ENCODE measurements around the gene SHE.

The SHE gene

DNA sequence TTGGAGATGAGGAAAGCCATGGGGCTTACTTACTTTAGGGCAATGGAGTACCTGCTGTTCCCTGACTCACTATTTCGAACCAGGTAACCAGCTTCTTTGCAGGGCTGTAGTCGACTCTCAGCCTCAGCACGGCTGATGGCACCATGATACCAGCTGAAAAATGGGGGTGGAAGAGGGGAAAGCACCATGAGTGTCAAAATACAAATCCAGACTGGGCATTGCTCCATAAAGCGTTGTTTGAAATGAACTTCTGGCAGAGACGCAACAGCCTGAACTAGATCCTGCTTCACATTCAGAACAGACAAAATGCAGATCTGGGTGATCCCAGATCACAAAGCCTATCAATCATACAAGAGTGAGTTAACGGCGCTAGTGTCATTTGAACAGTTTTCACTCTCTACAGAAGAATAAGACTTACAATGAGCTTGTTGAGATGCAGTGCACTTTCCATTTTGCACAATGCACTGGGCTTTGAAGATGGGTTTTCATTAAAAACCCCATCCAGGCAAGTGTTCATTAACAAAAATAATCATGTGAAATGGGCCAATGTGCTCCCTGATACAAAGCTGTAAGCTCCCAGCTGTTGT, 16.2 kb downstream of the SHE start:
- no peak overlapping the region for H3K27ac ChIP-seq (ENCODE audit: low read depth, low read length)
- no peaks in the 10 kb centered on the region for H3K9me2 ChIP-seq (replicated peaks; ENCODE audit: insufficient read depth, low read length)
- H3K4me3 ChIP-seq (ENCODE audit: insufficient read depth, low read length, poor library complexity, severe bottlenecking), result no peak overlapping the region
- H3K9me3 ChIP-seq (ENCODE audit: insufficient read depth, low read length), result no peaks in the 10 kb centered on the region
- H4K20me1 ChIP-seq (ENCODE audit: low read depth, low read length), result no peaks in the 10 kb centered on the region
- H3K9ac ChIP-seq (ENCODE audit: low read length), result no peak overlapping the region
- no peak overlapping the region for H2AFZ ChIP-seq (ENCODE audit: low read depth, low read length, severe bottlenecking)
- no peaks in the 10 kb centered on the region for H3K36me3 ChIP-seq (ENCODE audit: low read length)
- no peaks in the 10 kb centered on the region for H3K79me2 ChIP-seq (ENCODE audit: insufficient read depth, low read length)
- TF ChIP-seq, protein P1, sequence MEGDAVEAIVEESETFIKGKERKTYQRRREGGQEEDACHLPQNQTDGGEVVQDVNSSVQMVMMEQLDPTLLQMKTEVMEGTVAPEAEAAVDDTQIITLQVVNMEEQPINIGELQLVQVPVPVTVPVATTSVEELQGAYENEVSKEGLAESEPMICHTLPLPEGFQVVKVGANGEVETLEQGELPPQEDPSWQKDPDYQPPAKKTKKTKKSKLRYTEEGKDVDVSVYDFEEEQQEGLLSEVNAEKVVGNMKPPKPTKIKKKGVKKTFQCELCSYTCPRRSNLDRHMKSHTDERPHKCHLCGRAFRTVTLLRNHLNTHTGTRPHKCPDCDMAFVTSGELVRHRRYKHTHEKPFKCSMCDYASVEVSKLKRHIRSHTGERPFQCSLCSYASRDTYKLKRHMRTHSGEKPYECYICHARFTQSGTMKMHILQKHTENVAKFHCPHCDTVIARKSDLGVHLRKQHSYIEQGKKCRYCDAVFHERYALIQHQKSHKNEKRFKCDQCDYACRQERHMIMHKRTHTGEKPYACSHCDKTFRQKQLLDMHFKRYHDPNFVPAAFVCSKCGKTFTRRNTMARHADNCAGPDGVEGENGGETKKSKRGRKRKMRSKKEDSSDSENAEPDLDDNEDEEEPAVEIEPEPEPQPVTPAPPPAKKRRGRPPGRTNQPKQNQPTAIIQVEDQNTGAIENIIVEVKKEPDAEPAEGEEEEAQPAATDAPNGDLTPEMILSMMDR (IDR thresholded peaks at IDR 0.05; ENCODE audit: insufficient read depth, low read length, poor library complexity, severe bottlenecking), result no peak
- no peak for TF ChIP-seq EZH2phosphoT487 (conservative IDR thresholded peaks at IDR 0.05; ENCODE audit: low read length)
- no peak overlapping the region for H3K4me2 ChIP-seq (ENCODE audit: low read depth, low read length, poor library complexity, severe bottlenecking)
- 0 out of 2 replicates have a peak, but pooled peaks cover 3% of the 10 kb centered on the region for H3F3A ChIP-seq (ENCODE audit: insufficient read depth)
- no peaks in the 10 kb centered on the region for H3K27me3 ChIP-seq (ENCODE audit: low read length)

DNA sequence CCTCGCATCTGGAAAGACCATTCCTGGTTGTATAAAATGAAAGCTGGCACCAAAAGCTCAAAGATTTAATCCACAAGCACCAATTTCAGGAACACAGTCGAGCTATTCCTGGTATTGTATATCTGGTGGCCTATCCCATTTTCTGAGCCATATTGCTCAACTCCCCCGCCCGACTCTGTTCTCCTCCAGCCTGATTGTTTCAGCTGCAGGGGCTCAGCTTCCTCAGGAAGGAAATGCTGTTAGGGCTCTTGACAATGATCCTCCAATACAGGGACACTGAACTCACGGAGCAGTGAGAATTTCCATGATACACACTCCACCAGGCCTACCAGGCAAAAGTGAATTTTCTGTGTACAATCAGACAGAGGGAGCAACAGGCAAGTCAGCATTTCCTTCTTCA, 17.1 kb downstream of the SHE start:
- no peak overlapping the region for H3K4me3 ChIP-seq (ENCODE audit: insufficient read depth, low read length, poor library complexity, severe bottlenecking)
- 0 out of 2 replicates have a peak, but pooled peaks cover 3% of the 10 kb centered on the region for H3F3A ChIP-seq (ENCODE audit: insufficient read depth)
- H4K20me1 ChIP-seq (ENCODE audit: low read depth, low read length), result no peaks in the 10 kb centered on the region
- H3K4me2 ChIP-seq (ENCODE audit: low read depth, low read length, poor library complexity, severe bottlenecking), result no peak overlapping the region
- no peaks in the 10 kb centered on the region for H3K9me2 ChIP-seq (replicated peaks; ENCODE audit: insufficient read depth, low read length)
- H3K9ac ChIP-seq (ENCODE audit: low read length), result no peak overlapping the region
- no peaks in the 10 kb centered on the region for H3K27me3 ChIP-seq (ENCODE audit: low read length)
- no peak for TF ChIP-seq EZH2phosphoT487 (conservative IDR thresholded peaks at IDR 0.05; ENCODE audit: low read length)
- TF ChIP-seq, protein P1 (IDR thresholded peaks at IDR 0.05; ENCODE audit: insufficient read depth, low read length, poor library complexity, severe bottlenecking), result no peak
- no peaks in the 10 kb centered on the region for H3K9me3 ChIP-seq (ENCODE audit: insufficient read depth, low read length)
- H3K27ac ChIP-seq (ENCODE audit: low read depth, low read length), result no peak overlapping the region
- no peaks in the 10 kb centered on the region for H3K36me3 ChIP-seq (ENCODE audit: low read length)
- no peak overlapping the region for H2AFZ ChIP-seq (ENCODE audit: low read depth, low read length, severe bottlenecking)
- no peaks in the 10 kb centered on the region for H3K79me2 ChIP-seq (ENCODE audit: insufficient read depth, low read length)

DNA sequence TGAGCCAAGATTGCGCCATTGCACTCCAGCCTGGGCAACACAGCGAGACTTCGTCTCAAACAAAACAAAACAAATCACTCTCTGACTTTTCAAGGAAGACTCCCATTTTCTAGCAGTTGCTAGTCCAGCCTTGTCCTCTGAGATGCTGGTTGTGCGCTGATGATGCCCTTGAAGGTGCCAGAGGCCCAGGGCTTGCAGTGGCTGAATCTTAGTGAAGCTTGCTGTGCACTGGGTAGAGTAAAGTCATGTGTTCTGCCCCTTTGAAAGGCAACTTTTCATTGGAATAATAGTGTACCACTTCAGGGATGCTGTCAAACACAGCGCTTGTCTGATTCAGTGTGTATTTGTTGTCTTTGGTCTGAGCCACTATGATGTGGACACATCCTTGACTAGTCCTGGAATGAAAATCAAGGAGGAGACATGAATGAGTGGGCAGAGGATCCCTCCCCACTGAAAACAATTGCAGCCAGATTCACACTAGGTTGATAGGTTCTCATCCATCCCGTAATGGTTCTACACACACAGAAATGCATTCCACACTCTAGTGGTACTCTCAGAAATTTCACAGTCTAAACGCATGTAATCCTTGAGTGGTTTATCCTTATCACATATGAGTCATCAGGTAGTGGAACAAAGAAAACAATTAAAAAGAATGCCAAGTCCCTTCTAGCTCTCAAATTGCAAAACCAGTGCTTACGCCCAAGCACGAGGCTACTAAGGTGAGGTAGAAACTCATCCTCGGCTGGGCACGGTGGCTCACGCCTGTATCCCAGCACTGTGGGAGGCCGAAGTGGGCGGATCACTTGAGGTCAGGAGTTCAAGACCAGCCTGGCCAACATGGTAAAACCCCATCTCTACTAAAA, 18.0 kb downstream of the SHE start:
- Histone ChIP-seq H3K27ac (ENCODE audit: low read depth, low read length) (no peak overlapping the region), H3K36me3 (ENCODE audit: low read length) (no peaks in the 10 kb centered on the region), H2AFZ (ENCODE audit: low read depth, low read length, severe bottlenecking) (no peak overlapping the region), H3K9ac (ENCODE audit: low read length) (no peak overlapping the region), H4K20me1 (ENCODE audit: low read depth, low read length) (no peaks in the 10 kb centered on the region), H3K4me3 (ENCODE audit: insufficient read depth, low read length, poor library complexity, severe bottlenecking) (no peak overlapping the region), H3K79me2 (ENCODE audit: insufficient read depth, low read length) (no peaks in the 10 kb centered on the region), H3K4me2 (ENCODE audit: low read depth, low read length, poor library complexity, severe bottlenecking) (no peak overlapping the region), H3F3A (ENCODE audit: insufficient read depth) (0 out of 2 replicates have a peak, but pooled peaks cover 3% of the 10 kb centered on the region), H3K9me3 (ENCODE audit: insufficient read depth, low read length) (no peaks in the 10 kb centered on the region), H3K27me3 (ENCODE audit: low read length) (no peaks in the 10 kb centered on the region), H3K9me2 (replicated peaks; ENCODE audit: insufficient read depth, low read length) (no peaks in the 10 kb centered on the region)
- no peak for TF ChIP-seq EZH2phosphoT487 (conservative IDR thresholded peaks at IDR 0.05; ENCODE audit: low read length)
- TF ChIP-seq, protein P1 (IDR thresholded peaks at IDR 0.05; ENCODE audit: insufficient read depth, low read length, poor library complexity, severe bottlenecking), result no peak
